ENCODE measurements around the gene BCL7C. TPM values are rescaled to one million over a fixed set of nuclear protein-coding genes. Genes with fewer than 3 reads are reported as not detected.

BCL7C gene
- polyA plus RNA-seq, 1 donor (not counting 4 experiments of a cell fraction or from before 2014, with no cell fraction given) = 19.2 TPM

DNA sequence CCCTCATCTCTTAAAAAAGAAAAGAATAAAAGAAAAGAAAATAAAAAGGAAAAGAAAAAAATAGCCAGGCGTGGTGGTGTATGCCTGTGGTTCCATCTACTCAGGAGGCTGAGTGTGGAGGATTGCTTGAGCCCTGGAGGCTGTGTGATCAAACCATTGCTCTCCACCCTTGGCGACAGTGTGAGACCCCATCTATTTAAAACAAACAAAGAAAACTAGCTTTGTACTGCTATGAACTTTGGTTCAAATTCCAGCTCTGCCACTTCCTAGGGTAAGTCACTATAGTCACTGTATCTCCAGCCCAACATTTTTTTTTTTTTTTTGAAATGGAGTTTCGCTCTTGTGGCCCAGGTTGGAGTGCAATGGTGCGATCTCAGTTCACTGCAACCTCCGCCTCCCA, 6.7 kb upstream of the BCL7C start:
- DNase-seq (ENCODE audit: low read depth, low spot score) (no peak), FAIRE-seq (no peak)
- dilution Hi-C loops (cut with MboI; ENCODE audit: extremely low pct_ligation_motif_present, low sequenced_read_pairs) = no loop called here
- Histone ChIP-seq H3K4me2 (ENCODE audit: control insufficient read depth, extremely low read depth, insufficient read depth, low read depth, low read length) (no peak overlapping the region), H3K4me1 (ENCODE audit: control insufficient read depth, extremely low read depth, insufficient read depth, low read length) (peaks cover 20% of the 10 kb centered on the region), H4K20me1 (ENCODE audit: control insufficient read depth, extremely low read depth, insufficient read depth, low read length) (no peaks in the 10 kb centered on the region), H2AFZ (ENCODE audit: control insufficient read depth, low read length) (no peak overlapping the region), H3K27ac (ENCODE audit: control insufficient read depth, insufficient read depth, low read length) (no peak overlapping the region), H3K4me3 (ENCODE audit: control insufficient read depth in 2 of 3, extremely low read depth in 1 of 3, insufficient read depth in 2 of 3, low read depth in 1 of 3, low read length in 3 of 3) (no peak overlapping the region), H3K36me3 (ENCODE audit: control insufficient read depth in 2 of 2, extremely low read depth in 1 of 2, insufficient read depth in 2 of 2, low read length in 2 of 2) (no peaks in the 10 kb centered on the region), H3K27me3 (ENCODE audit: control insufficient read depth, extremely low read depth, insufficient read depth, low read length) (no peaks in the 10 kb centered on the region), H3K9me1 (ENCODE audit: control insufficient read depth, extremely low read depth, insufficient read depth, low read length) (peaks cover 2% of the 10 kb centered on the region), H3K9me3 (ENCODE audit: control insufficient read depth, low read depth, low read length) (no peaks in the 10 kb centered on the region), H3K79me2 (ENCODE audit: control insufficient read depth, insufficient read depth, low read length) (no peaks in the 10 kb centered on the region), H3K9ac (ENCODE audit: control insufficient read depth, extremely low read depth, insufficient read depth, low read length) (no peak overlapping the region)
- TF ChIP-seq, protein P1, sequence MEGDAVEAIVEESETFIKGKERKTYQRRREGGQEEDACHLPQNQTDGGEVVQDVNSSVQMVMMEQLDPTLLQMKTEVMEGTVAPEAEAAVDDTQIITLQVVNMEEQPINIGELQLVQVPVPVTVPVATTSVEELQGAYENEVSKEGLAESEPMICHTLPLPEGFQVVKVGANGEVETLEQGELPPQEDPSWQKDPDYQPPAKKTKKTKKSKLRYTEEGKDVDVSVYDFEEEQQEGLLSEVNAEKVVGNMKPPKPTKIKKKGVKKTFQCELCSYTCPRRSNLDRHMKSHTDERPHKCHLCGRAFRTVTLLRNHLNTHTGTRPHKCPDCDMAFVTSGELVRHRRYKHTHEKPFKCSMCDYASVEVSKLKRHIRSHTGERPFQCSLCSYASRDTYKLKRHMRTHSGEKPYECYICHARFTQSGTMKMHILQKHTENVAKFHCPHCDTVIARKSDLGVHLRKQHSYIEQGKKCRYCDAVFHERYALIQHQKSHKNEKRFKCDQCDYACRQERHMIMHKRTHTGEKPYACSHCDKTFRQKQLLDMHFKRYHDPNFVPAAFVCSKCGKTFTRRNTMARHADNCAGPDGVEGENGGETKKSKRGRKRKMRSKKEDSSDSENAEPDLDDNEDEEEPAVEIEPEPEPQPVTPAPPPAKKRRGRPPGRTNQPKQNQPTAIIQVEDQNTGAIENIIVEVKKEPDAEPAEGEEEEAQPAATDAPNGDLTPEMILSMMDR (optimal IDR thresholded peaks at IDR 0.05 in 1 of 3, IDR thresholded peaks at IDR 0.05 in 1 of 3, conservative IDR thresholded peaks at IDR 0.05 in 1 of 3; ENCODE audit: extremely low read depth in 1 of 3, insufficient read depth in 2 of 3, low read length in 3 of 3) = no peak

DNA sequence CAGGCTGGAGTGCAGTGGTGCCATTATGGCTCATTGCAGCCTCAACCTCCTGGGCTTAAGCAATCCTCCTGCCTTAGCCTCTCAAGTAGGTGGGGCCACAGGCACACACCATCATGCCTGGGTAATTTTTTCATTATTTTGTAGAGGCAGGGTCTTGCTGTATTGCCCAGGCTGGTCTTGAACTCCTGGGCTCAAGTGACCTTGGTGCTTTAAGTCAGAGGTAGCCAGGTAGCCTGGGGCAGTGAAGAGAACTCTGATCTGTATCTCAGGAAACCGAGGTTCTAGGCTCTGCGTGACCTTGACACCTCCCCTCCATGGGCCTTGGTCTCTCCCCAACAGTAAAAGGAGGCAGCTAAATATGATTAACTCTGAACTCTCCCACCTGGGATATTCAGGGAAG, 5.9 kb upstream of the BCL7C start:
- Histone ChIP-seq H2AFZ (ENCODE audit: control insufficient read depth, low read length) (no peak overlapping the region), H3K9me3 (ENCODE audit: control insufficient read depth, low read depth, low read length) (no peaks in the 10 kb centered on the region), H3K27me3 (ENCODE audit: control insufficient read depth, extremely low read depth, insufficient read depth, low read length) (no peaks in the 10 kb centered on the region), H3K27ac (ENCODE audit: control insufficient read depth, insufficient read depth, low read length) (no peak overlapping the region), H3K36me3 (ENCODE audit: control insufficient read depth in 2 of 2, extremely low read depth in 1 of 2, insufficient read depth in 2 of 2, low read length in 2 of 2) (no peaks in the 10 kb centered on the region), H3K4me2 (ENCODE audit: control insufficient read depth, extremely low read depth, insufficient read depth, low read depth, low read length) (no peak overlapping the region), H3K4me3 (ENCODE audit: control insufficient read depth in 2 of 3, extremely low read depth in 1 of 3, insufficient read depth in 2 of 3, low read depth in 1 of 3, low read length in 3 of 3) (no peak overlapping the region), H3K79me2 (ENCODE audit: control insufficient read depth, insufficient read depth, low read length) (no peaks in the 10 kb centered on the region), H4K20me1 (ENCODE audit: control insufficient read depth, extremely low read depth, insufficient read depth, low read length) (no peaks in the 10 kb centered on the region), H3K4me1 (ENCODE audit: control insufficient read depth, extremely low read depth, insufficient read depth, low read length) (peaks cover 28% of the 10 kb centered on the region), H3K9ac (ENCODE audit: control insufficient read depth, extremely low read depth, insufficient read depth, low read length) (no peak overlapping the region), H3K9me1 (ENCODE audit: control insufficient read depth, extremely low read depth, insufficient read depth, low read length) (peaks cover 2% of the 10 kb centered on the region)
- no peak for DNase-seq (ENCODE audit: low read depth, low spot score)
- FAIRE-seq = no peak
- dilution Hi-C loops (cut with MboI; ENCODE audit: extremely low pct_ligation_motif_present, low sequenced_read_pairs) = loop anchor here (25.0 kb wide), 1 partner anchor 112 kb away; the partner anchor contains the start of gene ZNF629
- no peak for TF ChIP-seq EZH2 (IDR thresholded peaks at IDR 0.05; ENCODE audit: low read length)
- TF ChIP-seq, protein P1 (optimal IDR thresholded peaks at IDR 0.05 in 1 of 3, IDR thresholded peaks at IDR 0.05 in 1 of 3, conservative IDR thresholded peaks at IDR 0.05 in 1 of 3; ENCODE audit: extremely low read depth in 1 of 3, insufficient read depth in 2 of 3, low read length in 3 of 3) = no peak
